ENCODE measurements around the gene ALPI. TPM values are rescaled to one million over a fixed set of nuclear protein-coding genes. Genes with fewer than 3 reads are reported as not detected.

Gene ALPI
- total RNA-seq, 2 donors from 2014 or later, result not detected

GRCh38 chr2:232492963-232493700, 37.2 kb downstream of the ALPI start:
- Mint-ChIP-seq H3K27ac (no peak overlapping the region), H3K27me3 (peaks cover 46% of the 10 kb centered on the region), H3K4me1 (peaks cover 7% of the 10 kb centered on the region), H3K36me3 (ENCODE audit: low read depth) (peaks cover 6% of the 10 kb centered on the region), H3K4me3 (no peak overlapping the region)
- peak in 1 of 3 donors; percentile 4 for DNase-seq
- no peak for ATAC-seq
- no peaks in the 10 kb centered on the region for H3K9me3 ChIP-seq (ENCODE audit: control insufficient read depth, low read length, poor library complexity, severe bottlenecking)

GRCh38 chr2:232493701-232494474, 37.9 kb downstream of the ALPI start:
- ATAC-seq (no peak), DNase-seq (no peak)
- no peaks in the 10 kb centered on the region for H3K9me3 ChIP-seq (ENCODE audit: control insufficient read depth, low read length, poor library complexity, severe bottlenecking)
- Mint-ChIP-seq H3K27ac (no peak overlapping the region), H3K4me3 (no peak overlapping the region), H3K36me3 (ENCODE audit: low read depth) (peaks cover 8% of the 10 kb centered on the region), H3K27me3 (peaks cover 45% of the 10 kb centered on the region), H3K4me1 (peaks cover 4% of the 10 kb centered on the region)

- H3K27me3 Mint-ChIP-seq, result peaks cover 44% of the 10 kb centered on the region
- no peak overlapping the region for H3K4me3 Mint-ChIP-seq
- H3K36me3 Mint-ChIP-seq (ENCODE audit: low read depth), result peaks cover 7% of the 10 kb centered on the region
- ATAC-seq, result no peak
- H3K27ac Mint-ChIP-seq, result no peak overlapping the region
- peaks cover 3% of the 10 kb centered on the region for H3K4me1 Mint-ChIP-seq
- DNase-seq, result no peak
- no peaks in the 10 kb centered on the region for H3K9me3 ChIP-seq (ENCODE audit: control insufficient read depth, low read length, poor library complexity, severe bottlenecking)
Measured at GRCh38 chr2:232494542-232494941, 38.6 kb downstream of the ALPI start.

- Mint-ChIP-seq H3K27ac (no peak overlapping the region), H3K27me3 (peaks cover 44% of the 10 kb centered on the region), H3K36me3 (ENCODE audit: low read depth) (peaks cover 6% of the 10 kb centered on the region), H3K4me3 (no peak overlapping the region), H3K4me1 (peaks cover 3% of the 10 kb centered on the region)
- no peaks in the 10 kb centered on the region for H3K9me3 ChIP-seq (ENCODE audit: control insufficient read depth, low read length, poor library complexity, severe bottlenecking)
- DNase-seq, result no peak
- ATAC-seq, result no peak
Measured at GRCh38 chr2:232495292-232495691, 39.3 kb downstream of the ALPI start.

GRCh38 chr2:232496501-232497270, 40.7 kb downstream of the ALPI start:
- peaks cover 3% of the 10 kb centered on the region for H3K4me1 Mint-ChIP-seq
- H3K27ac Mint-ChIP-seq, result no peak overlapping the region
- H3K36me3 Mint-ChIP-seq (ENCODE audit: low read depth), result peaks cover 3% of the 10 kb centered on the region
- no peak overlapping the region for H3K4me3 Mint-ChIP-seq
- ATAC-seq (no peak), DNase-seq (no peak)
- no peaks in the 10 kb centered on the region for H3K9me3 ChIP-seq (ENCODE audit: control insufficient read depth, low read length, poor library complexity, severe bottlenecking)
- peaks cover 44% of the 10 kb centered on the region for H3K27me3 Mint-ChIP-seq

- ATAC-seq (no peak), DNase-seq (no peak)
- Mint-ChIP-seq H3K27ac (no peak overlapping the region), H3K4me1 (peaks cover 4% of the 10 kb centered on the region), H3K36me3 (ENCODE audit: low read depth) (peaks cover 3% of the 10 kb centered on the region), H3K4me3 (no peak overlapping the region), H3K27me3 (peaks cover 41% of the 10 kb centered on the region)
- no peaks in the 10 kb centered on the region for H3K9me3 ChIP-seq (ENCODE audit: control insufficient read depth, low read length, poor library complexity, severe bottlenecking)
Measured at GRCh38 chr2:232497348-232497747, 41.4 kb downstream of the ALPI start.

- ATAC-seq (no peak), DNase-seq (no peak)
- Mint-ChIP-seq H3K27me3 (peaks cover 36% of the 10 kb centered on the region), H3K4me3 (no peak overlapping the region), H3K36me3 (ENCODE audit: low read depth) (peaks cover 3% of the 10 kb centered on the region), H3K27ac (no peak overlapping the region), H3K4me1 (peaks cover 4% of the 10 kb centered on the region)
- no peaks in the 10 kb centered on the region for H3K9me3 ChIP-seq (ENCODE audit: control insufficient read depth, low read length, poor library complexity, severe bottlenecking)
Measured at GRCh38 chr2:232498452-232498851, 42.5 kb downstream of the ALPI start.

GRCh38 chr2:232501331-232501771, 45.4 kb downstream of the ALPI start:
- Mint-ChIP-seq H3K36me3 (ENCODE audit: low read depth) (peaks cover 3% of the 10 kb centered on the region), H3K4me3 (no peak overlapping the region), H3K4me1 (peaks cover 8% of the 10 kb centered on the region), H3K27me3 (peaks cover 61% of the 10 kb centered on the region), H3K27ac (no peak overlapping the region)
- no peak for ATAC-seq
- no peaks in the 10 kb centered on the region for H3K9me3 ChIP-seq (ENCODE audit: control insufficient read depth, low read length, poor library complexity, severe bottlenecking)
- no peak for DNase-seq

- no peak for ATAC-seq
Measured at GRCh38 chr2:232501794-232502390, 45.9 kb downstream of the ALPI start.

GRCh38 chr2:232502511-232502910, 46.6 kb downstream of the ALPI start:
- no peak for DNase-seq
- Mint-ChIP-seq H3K4me3 (peak overlapping the region; percentile 60), H3K36me3 (ENCODE audit: low read depth) (peaks cover 3% of the 10 kb centered on the region), H3K27ac (peak overlapping the region; percentile 86), H3K27me3 (peaks cover 72% of the 10 kb centered on the region), H3K4me1 (peaks cover 8% of the 10 kb centered on the region)
- no peaks in the 10 kb centered on the region for H3K9me3 ChIP-seq (ENCODE audit: control insufficient read depth, low read length, poor library complexity, severe bottlenecking)
- ATAC-seq, result peak; percentile 62

More at GRCh38 chr2:232501794-232502390, 45.9 kb downstream of the ALPI start:
- no peak for DNase-seq
- H3K36me3 Mint-ChIP-seq (ENCODE audit: low read depth), result peaks cover 3% of the 10 kb centered on the region
- H3K4me1 Mint-ChIP-seq, result peaks cover 8% of the 10 kb centered on the region
- peak overlapping the region; percentile 61 for H3K4me3 Mint-ChIP-seq
- H3K27me3 Mint-ChIP-seq, result peaks cover 66% of the 10 kb centered on the region
- peak overlapping the region; percentile 86 for H3K27ac Mint-ChIP-seq
- no peaks in the 10 kb centered on the region for H3K9me3 ChIP-seq (ENCODE audit: control insufficient read depth, low read length, poor library complexity, severe bottlenecking)

GRCh38 chr2:232502911-232503808, 47.2 kb downstream of the ALPI start:
- DNase-seq (peak; percentile 24 to 40 (median 40)), ATAC-seq (peak; percentile 82)
- H3K9me3 ChIP-seq (ENCODE audit: control insufficient read depth, low read length, poor library complexity, severe bottlenecking), result no peaks in the 10 kb centered on the region
- peaks cover 71% of the 10 kb centered on the region for H3K27me3 Mint-ChIP-seq
- peaks cover 8% of the 10 kb centered on the region for H3K4me1 Mint-ChIP-seq
- H3K36me3 Mint-ChIP-seq (ENCODE audit: low read depth), result peaks cover 3% of the 10 kb centered on the region
- H3K27ac Mint-ChIP-seq, result peak overlapping the region; percentile 6
- H3K4me3 Mint-ChIP-seq, result peak overlapping the region; percentile 66

GRCh38 chr2:232503809-232504323, 47.9 kb downstream of the ALPI start:
- peak overlapping the region; percentile 6 for H3K27ac Mint-ChIP-seq
- H3K27me3 Mint-ChIP-seq, result peaks cover 69% of the 10 kb centered on the region
- no peak for DNase-seq
- H3K9me3 ChIP-seq (ENCODE audit: control insufficient read depth, low read length, poor library complexity, severe bottlenecking), result no peaks in the 10 kb centered on the region
- H3K36me3 Mint-ChIP-seq (ENCODE audit: low read depth), result no peaks in the 10 kb centered on the region
- no peak for ATAC-seq
- H3K4me1 Mint-ChIP-seq, result peaks cover 8% of the 10 kb centered on the region
- peak overlapping the region; percentile 66 for H3K4me3 Mint-ChIP-seq
